Motor neuron (in vitro differentiated cells): ENCODE data around the gene HDAC8. TPM values are rescaled to one million over a fixed set of nuclear protein-coding genes. Genes with fewer than 3 reads are reported as not detected.

Experiments
- ATAC-seq, 8 experiments: fragments of 200-7000 bp; cut with Tn5 transposase; replicated peaks in 6 of 8; 2 replicates each; pipeline ENCODE4 v1.8.0; 2021; ENCODE audit warnings: mild to moderate bottlenecking in 8 of 8, moderate library complexity in 8 of 8
- H3K27ac ChIP-seq, 2 donors: fragments of 250-450 bp; sonication (Bioruptor Pico); 2 replicates each; pipeline ENCODE4 v1.9.0; 2021; ENCODE audit warnings: antibody characterized with exemption in 2 of 2, mild to moderate bottlenecking in 2 of 2, moderate library complexity in 1 of 2
- H3K4me1 ChIP-seq, 2 donors: fragments of 250-450 bp; sonication (Bioruptor Pico); replicated peaks in 1 of 2; 2 replicates each; pipeline ENCODE4 v1.6.1; 2021; ENCODE audit warnings: antibody characterized with exemption in 2 of 2, mild to moderate bottlenecking in 2 of 2, moderate library complexity in 1 of 2
- H3K4me3 ChIP-seq, 5 donors: fragments of 250-450 bp; sonication (Bioruptor Pico); 2 replicates each; pipeline ENCODE4 v1.9.0; 2021; ENCODE audit warnings: antibody characterized with exemption in 5 of 5, mild to moderate bottlenecking in 5 of 5, moderate library complexity in 4 of 5
- WGBS, 10 experiments: fragments of 450-650 bp; shearing (Covaris generic); methylation state at CpG; one replicate each; pipeline ENCODE4 v1.0.0; 2022; 5-methylcytosine and 5-hydroxymethylcytosine counted together
- in situ Hi-C, 9 experiments: fragments of 400-800 bp; cut with MboI; loops; one replicate each; pipeline ENCODE4 v1.15.0; 2021; ENCODE audit warnings: low sequenced_read_pairs in 9 of 9, low pct_unique_long_range_greater_than_20kb in 2 of 9; ENCODE audit not compliant: unreplicated experiment in 9 of 9
- total RNA-seq, 8 experiments: library from RNA; unstranded; fragments of 300-600 nt; gene quantifications; 2 replicates each; pipeline versions ENCODE4 v1.2.3 to v1.2.4, GENCODE V29; 2022

Gene HDAC8
- total RNA-seq, 8 experiments from 2014 or later = 19.2 to 62.9 (median 27.5) TPM

- 30 to 100% (median 95%) methylated on average over 3 to 9 of the region's 9 CpGs; no CpG with 5 or more reads in 2 of the 10 experiments for WGBS, 10 experiments
- Histone ChIP-seq H3K4me3 (no peak overlapping the region), H3K4me1 (peaks cover 0 to 2% of the 10 kb centered on the region in 2 donors), H3K27ac (no peak overlapping the region)
- in situ Hi-C loops = no loop called here
- no peak for ATAC-seq
These were observed 196.5 kb downstream of the HDAC8 start for GRCh38 chrX:72376124-72376523.

GRCh38 chrX:72373136-72373535 is 199.5 kb downstream of the HDAC8 start:
- Histone ChIP-seq H3K4me1 (no peaks in the 10 kb centered on the region), H3K27ac (no peak overlapping the region), H3K4me3 (no peak overlapping the region)
- in situ Hi-C loops = no loop called here
- WGBS, 10 experiments = 78 to 100% (median 100%) methylated on average over 1 of the region's 1 CpG; no CpG with 5 or more reads in 5 of the 10 experiments
- ATAC-seq = no peak

GRCh38 chrX:72372735-72373134 is 199.9 kb downstream of the HDAC8 start:
- no peak for ATAC-seq
- H3K4me1 ChIP-seq = no peaks in the 10 kb centered on the region
- 76 to 100% methylated on average over 2 of the region's 2 CpGs; no CpG with 5 or more reads in 8 of the 10 experiments for WGBS, 10 experiments
- in situ Hi-C loops = no loop called here
- no peak overlapping the region for H3K27ac ChIP-seq
- H3K4me3 ChIP-seq = no peak overlapping the region

- in situ Hi-C loops = no loop called here
- Histone ChIP-seq H3K4me1 (peaks cover 1 to 3% of the 10 kb centered on the region in 2 donors), H3K4me3 (no peak overlapping the region), H3K27ac (no peak overlapping the region)
- 49 to 100% (median 75%) methylated on average over 1 to 3 of the region's 3 CpGs; no CpG with 5 or more reads in 6 of the 10 experiments for WGBS, 10 experiments
- no peak for ATAC-seq
These were observed 201.2 kb downstream of the HDAC8 start for GRCh38 chrX:72371405-72371804.

- Histone ChIP-seq H3K4me1 (peaks cover 3 to 5% of the 10 kb centered on the region in 2 donors), H3K27ac (no peak overlapping the region), H3K4me3 (no peak overlapping the region)
- no peak for ATAC-seq
- in situ Hi-C loops = no loop called here
- WGBS, 10 experiments = 58 to 93% methylated on average over 2 to 4 of the region's 8 CpGs; no CpG with 5 or more reads in 8 of the 10 experiments
These were observed 203.8 kb downstream of the HDAC8 start for GRCh38 chrX:72368796-72369195.

GRCh38 chrX:72367516-72367915 is 205.1 kb downstream of the HDAC8 start:
- WGBS, 10 experiments = 50% methylated on average over 1 of the region's 1 CpG; no CpG with 5 or more reads in 9 of the 10 experiments
- no peak overlapping the region for H3K27ac ChIP-seq
- H3K4me1 ChIP-seq = peaks cover 3 to 5% of the 10 kb centered on the region in 2 donors
- ATAC-seq = peak in 1 of 8 experiments; percentile 40
- in situ Hi-C loops = no loop called here
- no peak overlapping the region for H3K4me3 ChIP-seq

GRCh38 chrX:72366701-72367454 is 205.8 kb downstream of the HDAC8 start:
- Histone ChIP-seq H3K27ac (no peak overlapping the region), H3K4me1 (peaks cover 3 to 5% of the 10 kb centered on the region in 2 donors), H3K4me3 (no peak overlapping the region)
- 0 to 80% (median 28%) methylated on average over 1 to 9 of the region's 10 CpGs; no CpG with 5 or more reads in 6 of the 10 experiments for WGBS, 10 experiments
- ATAC-seq = peak; percentile 77 to 88 (median 82)
- in situ Hi-C loops = no loop called here

- ATAC-seq = peak in 1 of 8 experiments; percentile 46
- in situ Hi-C loops = no loop called here
- H3K4me1 ChIP-seq = peaks cover 3 to 5% of the 10 kb centered on the region in 2 donors
- WGBS, 10 experiments = 47 to 60% methylated on average over 1 to 3 of the region's 4 CpGs; no CpG with 5 or more reads in 8 of the 10 experiments
- peak overlapping the region in 1 of 2 donors; percentile 17 for H3K27ac ChIP-seq
- H3K4me3 ChIP-seq = no peak overlapping the region
These were observed 206.5 kb downstream of the HDAC8 start for GRCh38 chrX:72366178-72366577.

- Histone ChIP-seq H3K27ac (no peak overlapping the region), H3K4me3 (no peak overlapping the region), H3K4me1 (peaks cover 3 to 5% of the 10 kb centered on the region in 2 donors)
- WGBS, 10 experiments = 42 to 89% (median 69%) methylated on average over 1 to 2 of the region's 2 CpGs; no CpG with 5 or more reads in 6 of the 10 experiments
- no peak for ATAC-seq
- in situ Hi-C loops = no loop called here
These were observed 207.5 kb downstream of the HDAC8 start for GRCh38 chrX:72365126-72365525.

GRCh38 chrX:72360326-72360725 is 212.3 kb downstream of the HDAC8 start:
- no peaks in the 10 kb centered on the region for H3K4me1 ChIP-seq
- no peak overlapping the region for H3K27ac ChIP-seq
- WGBS, 10 experiments = 40 to 100% (median 89%) methylated on average over 1 to 2 of the region's 4 CpGs; no CpG with 5 or more reads in 5 of the 10 experiments
- no peak for ATAC-seq
- no peak overlapping the region for H3K4me3 ChIP-seq
- in situ Hi-C loops = no loop called here

GRCh38 chrX:72358313-72358712 is 214.3 kb downstream of the HDAC8 start:
- no peak overlapping the region for H3K27ac ChIP-seq
- 41 to 100% methylated on average over 1 to 4 of the region's 4 CpGs; no CpG with 5 or more reads in 8 of the 10 experiments for WGBS, 10 experiments
- no peak overlapping the region for H3K4me3 ChIP-seq
- peak in 6 of 8 experiments; percentile 39 to 75 (median 46) for ATAC-seq
- no peaks in the 10 kb centered on the region for H3K4me1 ChIP-seq
- in situ Hi-C loops = no loop called here

GRCh38 chrX:72352786-72353185 is 219.9 kb downstream of the HDAC8 start:
- WGBS, 10 experiments = 50 to 100% (median 89%) methylated on average over 1 to 3 of the region's 3 CpGs; no CpG with 5 or more reads in 6 of the 10 experiments
- in situ Hi-C loops = no loop called here
- no peaks in the 10 kb centered on the region for H3K4me1 ChIP-seq
- no peak overlapping the region for H3K4me3 ChIP-seq
- no peak overlapping the region for H3K27ac ChIP-seq
- ATAC-seq = no peak

- whole genome bisulfite sequencing, 10 experiments = 7 to 63% (median 40%) methylated on average over 1 to 8 of the region's 8 CpGs; no CpG with 5 or more reads in 7 of the 10 experiments
- in situ Hi-C loops = no loop called here
- peak in 2 of 8 experiments; percentile 18 to 46 for ATAC-seq
- H3K27ac ChIP-seq = no peak overlapping the region
- no peak overlapping the region for H3K4me3 ChIP-seq
- no peaks in the 10 kb centered on the region for H3K4me1 ChIP-seq
These were observed 220.9 kb downstream of the HDAC8 start for GRCh38 chrX:72351606-72352334.
